HepG2 (cell line): ENCODE data around the gene ANKRD60. TPM values are rescaled to one million over a fixed set of nuclear protein-coding genes. Genes with fewer than 3 reads are reported as not detected.

Experiments used
- ATAC-seq: fragments of 200-7000 bp; cut with Tn5 transposase; 3 replicates; pipeline ENCODE4 v1.9.1; 2020; ENCODE audit warnings: mild to moderate bottlenecking, moderate library complexity
- BruUV-seq: library from RNA; stranded (reverse); fragments of 400-500 nt; replicated peaks from 2 replicates; lab custom pipeline; 2021; lab: Mats Ljungman, UMichigan
- CTCF ChIA-PET: fragments of 300-600 bp; formaldehyde crosslinking; extraction: SDS; loops from one replicate; lab custom pipeline; 2021; ENCODE audit warnings: low total read pairs, inconsistent platforms, low intra/inter-chr PET ratio; lab: Yijun Ruan, JAX
- POLR2A ChIA-PET: fragments of 350-600 bp; sonication (Branson Sonifier 250); formaldehyde crosslinking; loops from one replicate; lab custom pipeline; 2020; ENCODE audit warnings: antibody characterized with exemption, inconsistent platforms; lab: Yijun Ruan, JAX
- DNase-seq: peaks from one replicate; pipeline ENCODE4 v3.0.0-alpha.2; 2015; ENCODE audit warnings: low spot score
- FAIRE-seq: peaks from 3 replicates; lab custom pipeline; 2011; peaks lifted over from hg19 to GRCh38; lab: Jason Lieb, UNC
- H2AFZ ChIP-seq: one replicate; pipeline ENCODE4 v1.6.1; 2011; ENCODE audit warnings: low read length, inconsistent platforms
- H3K27ac ChIP-seq: fragments of 300-600 bp; 3 replicates; pipeline ENCODE4 v1.8.0; 2011; ENCODE audit warnings: mixed run types, mild to moderate bottlenecking, mixed read lengths, low read length, inconsistent platforms; ENCODE audit not compliant: insufficient read depth; ENCODE audit errors: extremely low read length
- H3K27me3 ChIP-seq, 2 experiments: fragments of 200-600 bp in 1 of 2; 2 replicates in 1 of 2; 3 replicates in 1 of 2; pipeline versions ENCODE4 v1.6.0 to v1.8.0; 2011; ENCODE audit warnings: low read length in 2 of 2, mild to moderate bottlenecking in 2 of 2, moderate library complexity in 2 of 2, inconsistent platforms in 1 of 2; ENCODE audit not compliant: insufficient read depth in 2 of 2, control insufficient read depth in 1 of 2
- H3K36me3 ChIP-seq, 2 experiments: fragments of 200-600 bp in 1 of 2; replicated peaks in 1 of 2; 2 replicates in 1 of 2; 3 replicates in 1 of 2; pipeline versions ENCODE4 v1.5.1 to v1.8.0; 2011; ENCODE audit warnings: low read length in 2 of 2, inconsistent platforms in 1 of 2; ENCODE audit not compliant: insufficient read depth in 2 of 2, control insufficient read depth in 1 of 2
- H3K4me1 ChIP-seq: 2 replicates; pipeline ENCODE4 v1.5.1; 2012; ENCODE audit warnings: low read length, inconsistent platforms; ENCODE audit not compliant: insufficient read depth
- H3K4me2 ChIP-seq: 2 replicates; pipeline ENCODE4 v1.6.0; 2011; ENCODE audit warnings: low read depth, low read length, inconsistent platforms
- H3K4me3 ChIP-seq, 3 experiments: fragments of 200-600 bp in 1 of 3; sonication (generic), shearing (Covaris generic) in 1 of 3; replicated peaks in 1 of 3; 2 replicates each; pipeline ENCODE4 v1.5.1; 2011 to 2016; ENCODE audit warnings: low read length in 3 of 3, inconsistent platforms in 2 of 3, low read depth in 2 of 3, mild to moderate bottlenecking in 2 of 3, control low read depth in 1 of 3, mixed read lengths in 1 of 3; ENCODE audit not compliant: insufficient read depth in 1 of 3
- H3K79me2 ChIP-seq: one replicate; pipeline ENCODE4 v1.6.1; 2011; ENCODE audit warnings: low read length, inconsistent platforms; ENCODE audit not compliant: insufficient read depth
- H3K9ac ChIP-seq: 2 replicates; pipeline ENCODE4 v1.6.0; 2011; ENCODE audit warnings: mild to moderate bottlenecking, low read depth, low read length, inconsistent platforms; ENCODE audit not compliant: insufficient read depth
- H3K9me3 ChIP-seq: 2 replicates; pipeline ENCODE4 v1.5.1; 2012; ENCODE audit warnings: mild to moderate bottlenecking, low read length
- H4K20me1 ChIP-seq: 2 replicates; pipeline ENCODE4 v1.6.0; 2011; ENCODE audit warnings: inconsistent platforms, mild to moderate bottlenecking, low read length, moderate library complexity; ENCODE audit not compliant: insufficient read depth
- CTCF ChIP-seq: sonication (generic); formaldehyde crosslinking; IDR thresholded peaks from 2 replicates; pipeline ENCODE4 v1.5.0; 2020; ENCODE audit warnings: mild to moderate bottlenecking, missing genetic modification reagents, moderate library complexity
- EZH2 ChIP-seq: conservative IDR thresholded peaks from 2 replicates; pipeline ENCODE4 v1.6.1; 2012; ENCODE audit warnings: mild to moderate bottlenecking, low read depth, low read length, moderate library complexity
- GATAD1 ChIP-seq: IDR thresholded peaks from 2 replicates; pipeline ENCODE4 v1.6.1; 2016; ENCODE audit warnings: missing genetic modification reagents, missing compliant biosample characterization
- GZF1 ChIP-seq: sonication (generic); formaldehyde crosslinking; IDR thresholded peaks from 2 replicates; pipeline ENCODE4 v1.5.1; 2020; ENCODE audit warnings: mild to moderate bottlenecking, missing genetic modification reagents
- SOX13 ChIP-seq, 3 experiments: fragments of 450-650 bp in 1 of 3; sonication (generic) in 1 of 3; formaldehyde crosslinking in 1 of 3; IDR thresholded peaks in 2 of 3; conservative IDR thresholded peaks in 1 of 3; 2 replicates each; pipeline versions ENCODE4 v1.5.0 to v1.6.1; 2016 to 2020; ENCODE audit warnings: antibody characterized with exemption in 1 of 3, mild to moderate bottlenecking in 1 of 3, missing compliant biosample characterization in 1 of 3, missing genetic modification reagents in 1 of 3, moderate library complexity in 1 of 3
- SOX5 ChIP-seq: IDR thresholded peaks from 2 replicates; pipeline ENCODE4 v1.6.1; 2016; ENCODE audit warnings: borderline replicate concordance
- STAG1 ChIP-seq: sonication (generic); formaldehyde crosslinking; IDR thresholded peaks from 2 replicates; pipeline ENCODE4 v1.4.0; 2020; ENCODE audit warnings: missing genetic modification reagents
- ZBTB20 ChIP-seq: sonication (generic); formaldehyde crosslinking; IDR thresholded peaks from 2 replicates; pipeline ENCODE4 v1.8.1; 2023; ENCODE audit warnings: missing genetic modification reagents, low read depth, mild to moderate bottlenecking, borderline replicate concordance
- ZIK1 ChIP-seq: sonication (generic); formaldehyde crosslinking; IDR thresholded peaks from 2 replicates; pipeline ENCODE4 v1.5.0; 2020; ENCODE audit warnings: mild to moderate bottlenecking, low read depth, missing genetic modification reagents, borderline replicate concordance
- ZNF136 ChIP-seq: sonication (generic); formaldehyde crosslinking; IDR thresholded peaks from 2 replicates; pipeline ENCODE4 v1.8.1; 2022; ENCODE audit warnings: low read depth, mild to moderate bottlenecking, moderate library complexity, missing genetic modification reagents
- ZNF180 ChIP-seq: sonication (generic); formaldehyde crosslinking; IDR thresholded peaks from 2 replicates; pipeline ENCODE4 v1.4.0; 2020; ENCODE audit warnings: low read depth, missing genetic modification reagents, borderline replicate concordance
- ZNF354B ChIP-seq: sonication (generic); formaldehyde crosslinking; IDR thresholded peaks from 2 replicates; pipeline ENCODE4 v1.8.0; 2022; ENCODE audit warnings: mild to moderate bottlenecking, missing genetic modification reagents
- ZNF766 ChIP-seq: sonication (generic); formaldehyde crosslinking; IDR thresholded peaks from 2 replicates; pipeline ENCODE4 v1.5.0; 2020; ENCODE audit warnings: missing genetic modification reagents, borderline replicate concordance
- ZNF773 ChIP-seq: sonication (generic); formaldehyde crosslinking; IDR thresholded peaks from 2 replicates; pipeline ENCODE4 v1.4.0; 2020; ENCODE audit warnings: missing genetic modification reagents, borderline replicate concordance
- WGBS: methylation state at CpG from one replicate; pipeline ENCODE4 v1.1.6; 2017; ENCODE audit warnings: low lambda C conversion rate; 5-methylcytosine and 5-hydroxymethylcytosine counted together
- in situ Hi-C: cut with HindIII; loops from 2 replicates; pipeline ENCODE4 v1.10.0; 2017; ENCODE audit warnings: low pct_unique_long_range_greater_than_20kb; ENCODE audit not compliant: extremely low pct_ligation_motif_present
- intact Hi-C: fragments of 100-400 bp; cut with micrococcal nuclease; formaldehyde crosslinking; loops from one replicate; pipeline ENCODE4 v1.10.0; 2022; ENCODE audit not compliant: unreplicated experiment
- polyA plus RNA-seq, 8 experiments: library from polyadenylated mRNA; depleted of rRNA in 3 of 8; stranded (reverse) in 7 of 8; unstranded in 1 of 8; fragments of >200 nt; fragmentation: Illumina TruSeq in 4 of 8; extraction: Trizol in 4 of 8; gene quantifications; 2 replicates each; pipeline versions ENCODE4 v1.2.1 to v1.2.3, GENCODE V29; 2011 to 2016; ENCODE audit warnings: low read depth in 4 of 8, missing spikeins in 1 of 8, mixed read lengths in 1 of 8; ENCODE audit not compliant: insufficient read depth in 1 of 8
- total RNA-seq, 5 experiments: library from RNA; depleted of rRNA; stranded (reverse); fragments of >200 nt; fragmentation: Illumina TruSeq; extraction: Trizol; gene quantifications; 2 replicates each; pipeline ENCODE4 v1.2.3, GENCODE V29; 2016; ENCODE audit warnings: low read depth in 1 of 5

ANKRD60 gene
- total and polyA plus RNA-seq, 2 of the 13 experiments (the other 11 are each of a cell fraction or from before 2014, with no cell fraction given) = not detected

- TF ChIP-seq ZNF136 (CRISPR knock-in tag) = no peak
- TF ChIP-seq GZF1 (CRISPR knock-in tag) = no peak
- no peak for TF ChIP-seq ZNF354B
- TF ChIP-seq ZNF180 (CRISPR knock-in tag) = no peak
- TF ChIP-seq ZIK1 (CRISPR knock-in tag) = no peak
- no peak for TF ChIP-seq SOX5 (CRISPR knock-in tag)
- TF ChIP-seq ZBTB20 (CRISPR knock-in tag) = no peak
- no peak for TF ChIP-seq GATAD1
Measured at GRCh38 chr20:58213716-58214115, 14.7 kb downstream of the ANKRD60 start (continued).

GRCh38 chr20:58213121-58213520 lies 15.3 kb downstream of the ANKRD60 start:
- BruUV-seq = no TSS peak
- H3K27ac ChIP-seq = no peak overlapping the region
- TF ChIP-seq SOX13 (IDR thresholded peaks at IDR 0.05) (no peak), SOX13 (CRISPR knock-in tag; conservative IDR thresholded peaks at IDR 0.05 in 1 of 2, IDR thresholded peaks at IDR 0.05 in 1 of 2) (0 out of 4 replicates have a peak, but pooled peaks of 1 of the 2 experiments have one; percentile 12), ZNF773 (CRISPR knock-in tag) (no peak), STAG1 (CRISPR knock-in tag) (peak; percentile 10; the same call in 1 of the 2 replicates), EZH2 (peak; percentile 51; the same call in 1 of the 2 replicates), CTCF (CRISPR knock-in tag) (0 out of 2 replicates have a peak, but pooled peaks have one; percentile 19), ZNF766 (no peak)
- TF ChIP-seq, all 625 proteins: peak for 4
- ChIA-PET POLR2A (no interaction called here), CTCF (interaction anchor here (7.1 kb wide), 1 partner anchor 617 kb away, joined by 222 read pairs; no protein-coding TSS in a partner anchor)
- 13% methylated on average over 8 of the region's 8 CpGs for WGBS
- no peaks in the 10 kb centered on the region for H3K9me3 ChIP-seq
- in situ Hi-C loops (loop anchor here (25.0 kb wide), 1 partner anchor 826 kb away; the partner anchor contains the start of gene RBM38), intact Hi-C loops (loop anchor here (5.0 kb wide), 1 partner anchor 701 kb away; no protein-coding TSS in a partner anchor)
- no peak overlapping the region for H3K9ac ChIP-seq
- H3K4me3 ChIP-seq = no peak overlapping the region
- DNase-seq (no peak), FAIRE-seq (no peak), ATAC-seq (0 out of 3 replicates have a peak, but pooled peaks have one; percentile 17)
- H4K20me1 ChIP-seq = no peaks in the 10 kb centered on the region; the same call in 1 of the 2 replicates
- no peaks in the 10 kb centered on the region for H3K36me3 ChIP-seq
- H3K4me2 ChIP-seq = no peak overlapping the region
- H3K4me1 ChIP-seq = no peaks in the 10 kb centered on the region
- no peak overlapping the region for H2AFZ ChIP-seq
- H3K79me2 ChIP-seq = no peaks in the 10 kb centered on the region
- H3K27me3 ChIP-seq = peaks cover 9 to 57% of the 10 kb centered on the region in 2 experiments; a peak in 4 of 5 replicates
